Jurkat, Clone E6-1 (cell line): Measurements from ENCODE around the gene ZFHX3.

Experiments used
- DNase-seq: peaks from one replicate; pipeline ENCODE4 v3.0.0-alpha.2; 2011; ENCODE audit warnings: low read depth, low spot score
- H3K4me3 ChIP-seq: 2 replicates; pipeline ENCODE4 v1.5.1; 2011; ENCODE audit warnings: mild to moderate bottlenecking, low read length, control low read depth, moderate library complexity

Gene ZFHX3

GRCh38 chr16:72946474-72947194 lies 101.3 kb downstream of the ZFHX3 start:
- no peak for DNase-seq
- H3K4me3 ChIP-seq, result no peak overlapping the region

GRCh38 chr16:72946063-72946462 lies 101.9 kb downstream of the ZFHX3 start:
- DNase-seq, result no peak

GRCh38 chr16:72945611-72946010 lies 102.3 kb downstream of the ZFHX3 start:
- no peak overlapping the region for H3K4me3 ChIP-seq
- DNase-seq, result no peak

More at GRCh38 chr16:72946063-72946462, 101.9 kb downstream of the ZFHX3 start:
- no peak overlapping the region for H3K4me3 ChIP-seq

- H3K4me3 ChIP-seq, result no peak overlapping the region
- DNase-seq, result no peak
These were observed 103.0 kb downstream of the ZFHX3 start for GRCh38 chr16:72944757-72945485.

- no peak for DNase-seq
- no peak overlapping the region for H3K4me3 ChIP-seq
These were observed 105.9 kb downstream of the ZFHX3 start for GRCh38 chr16:72942021-72942420.

- no peak overlapping the region for H3K4me3 ChIP-seq
- DNase-seq, result no peak
These were observed 107.0 kb downstream of the ZFHX3 start for GRCh38 chr16:72940886-72941285.

GRCh38 chr16:72939247-72939646 lies 108.7 kb downstream of the ZFHX3 start:
- no peak for DNase-seq
- H3K4me3 ChIP-seq, result no peak overlapping the region

- H3K4me3 ChIP-seq, result no peak overlapping the region
- no peak for DNase-seq
These were observed 109.1 kb downstream of the ZFHX3 start for GRCh38 chr16:72938795-72939164.

GRCh38 chr16:72937916-72938794 lies 109.8 kb downstream of the ZFHX3 start:
- H3K4me3 ChIP-seq, result no peak overlapping the region
- no peak for DNase-seq

- H3K4me3 ChIP-seq, result no peak overlapping the region
- no peak for DNase-seq
These were observed 110.6 kb downstream of the ZFHX3 start for GRCh38 chr16:72937360-72937759.

GRCh38 chr16:72936408-72936807 lies 111.5 kb downstream of the ZFHX3 start:
- no peak overlapping the region for H3K4me3 ChIP-seq
- no peak for DNase-seq

- no peak overlapping the region for H3K4me3 ChIP-seq
These were observed 112.0 kb downstream of the ZFHX3 start for GRCh38 chr16:72935896-72936295.

GRCh38 chr16:72934636-72935403 lies 113.1 kb downstream of the ZFHX3 start:
- no peak for DNase-seq
- no peak overlapping the region for H3K4me3 ChIP-seq

More at GRCh38 chr16:72935896-72936295, 112.0 kb downstream of the ZFHX3 start:
- no peak for DNase-seq

- no peak for DNase-seq
- H3K4me3 ChIP-seq, result no peak overlapping the region
These were observed 115.1 kb downstream of the ZFHX3 start for GRCh38 chr16:72932677-72933335.

GRCh38 chr16:72932050-72932449 lies 115.9 kb downstream of the ZFHX3 start:
- no peak for DNase-seq

GRCh38 chr16:72930396-72930795 lies 117.5 kb downstream of the ZFHX3 start:
- no peak overlapping the region for H3K4me3 ChIP-seq
- no peak for DNase-seq

More at GRCh38 chr16:72932050-72932449, 115.9 kb downstream of the ZFHX3 start:
- H3K4me3 ChIP-seq, result no peak overlapping the region

- no peak overlapping the region for H3K4me3 ChIP-seq
- no peak for DNase-seq
These were observed 119.6 kb downstream of the ZFHX3 start for GRCh38 chr16:72928090-72928981.
